SU-DHL-6 (cell line): ENCODE results near the gene CALM3.

ENCODE experiments used
- CTCF ChIP-seq: fragments of 200-600 bp; sonication (generic); IDR thresholded peaks from one replicate; pipeline ENCODE4 v1.5.1; 2017; ENCODE audit warnings: antibody characterized with exemption, mild to moderate bottlenecking, low read length, moderate library complexity; ENCODE audit not compliant: insufficient read depth, poor library complexity, severe bottlenecking
- EZH2phosphoT487 ChIP-seq: fragments of 200-600 bp; sonication (generic), shearing (Covaris generic); conservative IDR thresholded peaks from 2 replicates; pipeline ENCODE4 v1.6.1; 2018; ENCODE audit warnings: mild to moderate bottlenecking, antibody characterized with exemption, low read length, moderate library complexity, mixed read lengths

DNA sequence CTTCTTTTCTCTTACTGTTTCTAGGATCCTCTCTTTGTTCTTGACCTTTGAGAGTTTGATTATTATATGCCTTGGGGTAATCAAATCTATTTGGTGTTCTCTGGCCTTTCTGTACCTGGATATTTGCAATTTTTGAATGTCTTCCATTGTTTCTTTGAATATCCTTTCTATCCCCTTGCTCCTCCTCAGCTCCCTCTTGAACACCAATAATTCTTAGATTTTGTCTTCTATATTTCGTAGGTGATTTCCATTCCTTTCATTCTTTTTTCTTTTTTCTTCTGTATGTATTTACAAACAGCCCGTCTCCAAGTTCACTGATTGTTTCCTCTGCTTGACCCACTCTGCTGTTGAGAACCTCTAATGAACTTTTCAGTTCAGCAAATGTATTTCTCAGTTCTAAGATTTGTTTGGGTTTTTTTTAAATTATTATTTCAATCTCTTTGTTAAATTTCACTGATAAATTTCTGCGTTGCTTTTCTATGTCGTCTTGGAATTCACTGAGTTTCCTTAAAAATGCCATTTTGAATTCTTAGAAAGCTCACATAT lies 2.7 kb upstream of the CALM3 start:
- TF ChIP-seq CTCF (no peak), EZH2phosphoT487 (no peak)
